Endodermal cell (in vitro differentiated cells): ENCODE measurements around the gene TMEM39B. TPM values are rescaled to one million over a fixed set of nuclear protein-coding genes. Genes with fewer than 3 reads are reported as not detected.

Experiments used
- DNase-seq: peaks from one replicate; pipeline ENCODE4 v3.0.0-alpha.2; 2017
- H3K27ac ChIP-seq: 2 replicates; pipeline ENCODE4 v1.5.1; 2013; ENCODE audit warnings: mild to moderate bottlenecking, low read depth, low read length, moderate library complexity
- H3K27me3 ChIP-seq: 2 replicates; pipeline ENCODE4 v1.6.1; 2013; ENCODE audit warnings: mild to moderate bottlenecking, low read length, moderate library complexity; ENCODE audit not compliant: insufficient read depth, control insufficient read depth, poor library complexity, severe bottlenecking
- H3K36me3 ChIP-seq: 2 replicates; pipeline ENCODE4 v1.7.0; 2013; ENCODE audit warnings: mild to moderate bottlenecking, low read length, moderate library complexity; ENCODE audit not compliant: control insufficient read depth, insufficient read depth
- H3K4me1 ChIP-seq: one replicate; pipeline ENCODE4 v1.7.0; 2013; ENCODE audit warnings: low read length; ENCODE audit not compliant: control insufficient read depth, insufficient read depth
- H3K4me3 ChIP-seq: 2 replicates; pipeline ENCODE4 v1.5.1; 2013; ENCODE audit warnings: mild to moderate bottlenecking, low read length, moderate library complexity
- H3K9ac ChIP-seq: 2 replicates; pipeline ENCODE4 v1.6.1; 2013; ENCODE audit warnings: mild to moderate bottlenecking, low read length, moderate library complexity; ENCODE audit not compliant: poor library complexity, severe bottlenecking; ENCODE audit errors: extremely low read depth
- H3K9me3 ChIP-seq: 2 replicates; pipeline ENCODE4 v1.6.1; 2013; ENCODE audit warnings: mild to moderate bottlenecking, low read length, moderate library complexity; ENCODE audit not compliant: control insufficient read depth
- H3K27ac Mint-ChIP-seq: 2 replicates; pipeline ENCODE4 v1.8.0; 2020; ENCODE audit warnings: mixed read lengths
- H3K27me3 Mint-ChIP-seq: 2 replicates; pipeline ENCODE4 v1.8.0; 2021; ENCODE audit warnings: mild to moderate bottlenecking, mixed read lengths; ENCODE audit not compliant: insufficient read depth
- H3K36me3 Mint-ChIP-seq: 2 replicates; pipeline ENCODE4 v1.8.0; 2020; ENCODE audit warnings: low read depth, mixed read lengths
- H3K4me1 Mint-ChIP-seq: 2 replicates; pipeline ENCODE4 v1.8.0; 2020; ENCODE audit warnings: mixed read lengths
- H3K4me3 Mint-ChIP-seq: 2 replicates; pipeline ENCODE4 v1.8.0; 2020; ENCODE audit warnings: mild to moderate bottlenecking, moderate library complexity, mixed read lengths
- H3K9me3 Mint-ChIP-seq: 2 replicates; pipeline ENCODE4 v1.8.0; 2020; ENCODE audit warnings: mild to moderate bottlenecking, mixed read lengths
- WGBS, 2 experiments: methylation state at CpG; one replicate each; pipeline versions ENCODE4 v1.1.5 to v1.1.7; 2013; ENCODE audit warnings: missing lambda C conversion rate in 2 of 2, mixed read lengths in 1 of 2; ENCODE audit not compliant: insufficient coverage in 1 of 2, insufficient read length in 1 of 2; 5-methylcytosine and 5-hydroxymethylcytosine counted together
- total RNA-seq, 2 donors: library from RNA; stranded (reverse); fragmentation: NEBNext Ultra II Directional in 1 of 2; extraction: Animal tissue kit (Norgen Biotek cat#: 25700) in 1 of 2; gene quantifications; 2 replicates in 1 of 2; 3 replicates in 1 of 2; pipeline ENCODE4 v1.2.1, GENCODE V29; 2021
- TF ChIP-seq, protein P1 (sequence below): fragments of 200-600 bp; sonication (generic); conservative IDR thresholded peaks from 2 replicates; pipeline ENCODE4 v1.5.0; 2021; ENCODE audit warnings: antibody characterized with exemption, mild to moderate bottlenecking

TMEM39B gene
- total RNA-seq, 2 donors from 2014 or later = 11.0 to 20.3 TPM

- Histone ChIP-seq H3K27ac (no peak overlapping the region), H3K4me3 (no peak overlapping the region), H3K9ac (no peak overlapping the region), H3K27me3 (no peaks in the 10 kb centered on the region), H3K36me3 (peaks cover 57% of the 10 kb centered on the region), H3K4me1 (peaks cover 9% of the 10 kb centered on the region), H3K9me3 (no peaks in the 10 kb centered on the region)
- H3K36me3 Mint-ChIP-seq = peaks cover 79% of the 10 kb centered on the region
- H3K9me3 Mint-ChIP-seq = no peaks in the 10 kb centered on the region
- H3K4me1 Mint-ChIP-seq = peaks cover 21% of the 10 kb centered on the region
- TF ChIP-seq, protein P1, sequence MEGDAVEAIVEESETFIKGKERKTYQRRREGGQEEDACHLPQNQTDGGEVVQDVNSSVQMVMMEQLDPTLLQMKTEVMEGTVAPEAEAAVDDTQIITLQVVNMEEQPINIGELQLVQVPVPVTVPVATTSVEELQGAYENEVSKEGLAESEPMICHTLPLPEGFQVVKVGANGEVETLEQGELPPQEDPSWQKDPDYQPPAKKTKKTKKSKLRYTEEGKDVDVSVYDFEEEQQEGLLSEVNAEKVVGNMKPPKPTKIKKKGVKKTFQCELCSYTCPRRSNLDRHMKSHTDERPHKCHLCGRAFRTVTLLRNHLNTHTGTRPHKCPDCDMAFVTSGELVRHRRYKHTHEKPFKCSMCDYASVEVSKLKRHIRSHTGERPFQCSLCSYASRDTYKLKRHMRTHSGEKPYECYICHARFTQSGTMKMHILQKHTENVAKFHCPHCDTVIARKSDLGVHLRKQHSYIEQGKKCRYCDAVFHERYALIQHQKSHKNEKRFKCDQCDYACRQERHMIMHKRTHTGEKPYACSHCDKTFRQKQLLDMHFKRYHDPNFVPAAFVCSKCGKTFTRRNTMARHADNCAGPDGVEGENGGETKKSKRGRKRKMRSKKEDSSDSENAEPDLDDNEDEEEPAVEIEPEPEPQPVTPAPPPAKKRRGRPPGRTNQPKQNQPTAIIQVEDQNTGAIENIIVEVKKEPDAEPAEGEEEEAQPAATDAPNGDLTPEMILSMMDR = peak; percentile 12
- WGBS, 2 experiments = 96 to 100% methylated on average over 1 to 3 of the region's 3 CpGs
- H3K4me3 Mint-ChIP-seq = no peak overlapping the region
- peak; percentile 32 for DNase-seq
- no peak overlapping the region for H3K27ac Mint-ChIP-seq
- no peaks in the 10 kb centered on the region for H3K27me3 Mint-ChIP-seq
Observed at GRCh38 chr1:32035119-32035518, 37.6 kb upstream of the TMEM39B start.

- H3K9me3 ChIP-seq = no peaks in the 10 kb centered on the region
- no peak for DNase-seq
- H3K36me3 Mint-ChIP-seq = peaks cover 71% of the 10 kb centered on the region
- no peaks in the 10 kb centered on the region for H3K27me3 Mint-ChIP-seq
- no peak overlapping the region for H3K9ac ChIP-seq
- H3K9me3 Mint-ChIP-seq = no peaks in the 10 kb centered on the region
- H3K27ac Mint-ChIP-seq = no peak overlapping the region
- WGBS, 2 experiments = 95 to 100% methylated on average over 3 of the region's 3 CpGs
- no peak overlapping the region for H3K4me3 ChIP-seq
- no peaks in the 10 kb centered on the region for H3K27me3 ChIP-seq
- TF ChIP-seq, protein P1 = no peak
- H3K4me1 ChIP-seq = no peaks in the 10 kb centered on the region
- H3K4me1 Mint-ChIP-seq = no peaks in the 10 kb centered on the region
- peaks cover 4% of the 10 kb centered on the region for H3K36me3 ChIP-seq
- no peak overlapping the region for H3K4me3 Mint-ChIP-seq
- no peak overlapping the region for H3K27ac ChIP-seq
Observed at GRCh38 chr1:32040711-32041110, 32.0 kb upstream of the TMEM39B start.

GRCh38 chr1:32042330-32042729 lies 30.4 kb upstream of the TMEM39B start:
- Mint-ChIP-seq H3K4me3 (no peak overlapping the region), H3K36me3 (peaks cover 74% of the 10 kb centered on the region), H3K27me3 (no peaks in the 10 kb centered on the region), H3K9me3 (no peaks in the 10 kb centered on the region), H3K27ac (peak overlapping the region; percentile 52), H3K4me1 (no peaks in the 10 kb centered on the region)
- TF ChIP-seq, protein P1 = no peak
- Histone ChIP-seq H3K27ac (no peak overlapping the region), H3K9ac (no peak overlapping the region), H3K9me3 (no peaks in the 10 kb centered on the region), H3K4me1 (no peaks in the 10 kb centered on the region), H3K36me3 (no peaks in the 10 kb centered on the region), H3K4me3 (no peak overlapping the region), H3K27me3 (no peaks in the 10 kb centered on the region)
- 95 to 96% methylated on average over 4 to 5 of the region's 5 CpGs for whole genome bisulfite sequencing, 2 experiments
- peak; percentile 16 for DNase-seq
